NCI-H2029 (cell line): Measurements from ENCODE around the gene ASXL2.
"Not testable (repeated sequence)": the region's sequence is repeated elsewhere in the genome, so short reads cannot be mapped to it uniquely, and the experiment has no call there.

Experiments used
- DNase-seq: peaks from one replicate; lab custom pipeline; 2025; lab: John Stamatoyannopoulos, UW

The ASXL2 gene

GRCh38 chr2:25891672-25892071 lies 13.4 kb upstream of the ASXL2 start:
- DNase-seq: no peak

GRCh38 chr2:25887624-25888242 lies 9.4 kb upstream of the ASXL2 start:
- DNase-seq: no peak

- DNase-seq: no peak
Measured at GRCh38 chr2:25885933-25886332, 7.6 kb upstream of the ASXL2 start.

- no peak for DNase-seq
Measured at GRCh38 chr2:25881764-25882163, 3.5 kb upstream of the ASXL2 start.

GRCh38 chr2:25879133-25879730 lies 945 bp upstream of the ASXL2 start:
- DNase-seq: peak; percentile 35

GRCh38 chr2:25877431-25878360 lies 591 bp downstream of the ASXL2 start:
- DNase-seq: peak; percentile 65

- DNase-seq: no peak
Measured at GRCh38 chr2:25872134-25872533, 6.2 kb downstream of the ASXL2 start.

- DNase-seq: no peak
Measured at GRCh38 chr2:25867396-25868003, 10.8 kb downstream of the ASXL2 start.

GRCh38 chr2:25856377-25856776 lies 21.9 kb downstream of the ASXL2 start:
- DNase-seq: no peak

- DNase-seq: no peak
Measured at GRCh38 chr2:25855065-25855464, 23.2 kb downstream of the ASXL2 start.

- no peak for DNase-seq
Measured at GRCh38 chr2:25854613-25855012, 23.7 kb downstream of the ASXL2 start.

- no peak for DNase-seq
Measured at GRCh38 chr2:25853038-25853638, 25.1 kb downstream of the ASXL2 start.

GRCh38 chr2:25851740-25852503 lies 26.4 kb downstream of the ASXL2 start:
- DNase-seq: peak; percentile 44

- not testable (repeated sequence) for DNase-seq
Measured at GRCh38 chr2:25850400-25850799, 27.9 kb downstream of the ASXL2 start.

GRCh38 chr2:25849350-25849749 lies 28.9 kb downstream of the ASXL2 start:
- not testable (repeated sequence) for DNase-seq

GRCh38 chr2:25845843-25846505 lies 32.3 kb downstream of the ASXL2 start:
- no peak for DNase-seq

- DNase-seq: no peak
Measured at GRCh38 chr2:25844089-25844488, 34.2 kb downstream of the ASXL2 start.

- no peak for DNase-seq
Measured at GRCh38 chr2:25842155-25842554, 36.1 kb downstream of the ASXL2 start.

GRCh38 chr2:25838152-25838756 lies 40.0 kb downstream of the ASXL2 start:
- DNase-seq: no peak

GRCh38 chr2:25835906-25836305 lies 42.4 kb downstream of the ASXL2 start:
- no peak for DNase-seq
